GM19035 (cell line): ENCODE data around the gene LMO1.

ENCODE experiments used
- ATAC-seq: cut with Tn5 transposase; IDR thresholded peaks from one replicate; pipeline ENCODE4 v1.9.1; 2021; ENCODE audit not compliant: unreplicated experiment

Gene LMO1

GRCh38 chr11:8229299-8230177 is 34.1 kb downstream of the LMO1 start:
- ATAC-seq, result no peak

- ATAC-seq, result no peak
Observed at GRCh38 chr11:8228231-8228630, 35.4 kb downstream of the LMO1 start.

GRCh38 chr11:8227156-8228152 is 36.2 kb downstream of the LMO1 start:
- no peak for ATAC-seq

GRCh38 chr11:8225589-8226036 is 38.1 kb downstream of the LMO1 start:
- ATAC-seq, result peak; percentile 73

GRCh38 chr11:8224711-8225110 is 39.0 kb downstream of the LMO1 start:
- no peak for ATAC-seq

GRCh38 chr11:8224161-8224591 is 39.5 kb downstream of the LMO1 start:
- no peak for ATAC-seq

- ATAC-seq, result no peak
Observed at GRCh38 chr11:8223513-8223900, 40.2 kb downstream of the LMO1 start.

- ATAC-seq, result no peak
Observed at GRCh38 chr11:8222820-8223512, 40.7 kb downstream of the LMO1 start.

- ATAC-seq, result no peak
Observed at GRCh38 chr11:8221917-8222495, 41.7 kb downstream of the LMO1 start.

- no peak for ATAC-seq
Observed at GRCh38 chr11:8221046-8221723, 42.5 kb downstream of the LMO1 start.

GRCh38 chr11:8220261-8221045 is 43.2 kb downstream of the LMO1 start:
- no peak for ATAC-seq

GRCh38 chr11:8219257-8220021 is 44.2 kb downstream of the LMO1 start:
- no peak for ATAC-seq

- no peak for ATAC-seq
Observed at GRCh38 chr11:8218840-8219239, 44.8 kb downstream of the LMO1 start.

- no peak for ATAC-seq
Observed at GRCh38 chr11:8218409-8218808, 45.3 kb downstream of the LMO1 start.

- ATAC-seq, result no peak
Observed at GRCh38 chr11:8217926-8218325, 45.8 kb downstream of the LMO1 start.

- ATAC-seq, result no peak
Observed at GRCh38 chr11:8217136-8217535, 46.5 kb downstream of the LMO1 start.

- no peak for ATAC-seq
Observed at GRCh38 chr11:8213376-8213775, 50.3 kb downstream of the LMO1 start.

GRCh38 chr11:8209208-8209807 is 54.4 kb downstream of the LMO1 start:
- ATAC-seq, result no peak
